ENCODE measurements around the gene FSCN2. TPM values are rescaled to one million over a fixed set of nuclear protein-coding genes. Genes with fewer than 3 reads are reported as not detected.

FSCN2 gene
- total RNA-seq, 1 experiment from 2014 or later = 1.2 TPM

- peak overlapping the region; percentile 100 for H3K27ac ChIP-seq (ENCODE audit: low read length)
- TF ChIP-seq REST (IDR thresholded peaks at IDR 0.05; ENCODE audit: insufficient read depth in 1 of 2, low read depth in 2 of 2, low read length in 1 of 2) = no peak
- TF ChIP-seq SIN3A (IDR thresholded peaks at IDR 0.05; ENCODE audit: borderline replicate concordance, insufficient read depth, low read depth, low read length) = no peak
- no peak for TF ChIP-seq TCF7L2 (IDR thresholded peaks at IDR 0.05; ENCODE audit: low read depth, low read length)
- TF ChIP-seq CTCF (IDR thresholded peaks at IDR 0.05) = no peak
- TF ChIP-seq POLR2AphosphoS5 (IDR thresholded peaks at IDR 0.05; ENCODE audit: low read depth, low read length) = no peak
- no peak overlapping the region for H3K4me3 ChIP-seq (ENCODE audit: low read depth in 2 of 2, low read length in 2 of 2)
- peaks cover 36% of the 10 kb centered on the region for H3K36me3 ChIP-seq (ENCODE audit: control insufficient read depth, insufficient read depth, low read length)
- H3K9me3 ChIP-seq (ENCODE audit: control insufficient read depth, insufficient read depth, low read depth, low read length) = no peaks in the 10 kb centered on the region
- H3K27me3 ChIP-seq (ENCODE audit: control insufficient read depth, insufficient read depth, low read length) = no peaks in the 10 kb centered on the region
- in situ Hi-C loops (cut with HindIII; ENCODE audit: low pct_unique_long_range_greater_than_20kb, low sequenced_read_pairs) = no loop called here
- no peak for DNase-seq (ENCODE audit: low read depth, low spot score)
- no peak for ATAC-seq
- CTCF ChIA-PET = interaction anchor here (0.5 kb wide), 1 partner anchor 14 kb away, joined by 7 read pairs; no protein-coding TSS in a partner anchor
- POLR2A ChIA-PET = no interaction called here
- peaks cover 79% of the 10 kb centered on the region for H3K4me1 ChIP-seq (ENCODE audit: control insufficient read depth, insufficient read depth, low read length)
- intact Hi-C loops (cut with micrococcal nuclease; ENCODE audit: unreplicated experiment) = no loop called here
- BruUV-seq (replicated peaks) = no TSS peak
Measured at GRCh38 chr17:81570964-81571363, 42.8 kb downstream of the FSCN2 start.

- peaks cover 30% of the 10 kb centered on the region for H3K36me3 ChIP-seq (ENCODE audit: control insufficient read depth, insufficient read depth, low read length)
Measured at GRCh38 chr17:81572563-81573168, 44.5 kb downstream of the FSCN2 start.

More at GRCh38 chr17:81572563-81573168, 44.5 kb downstream of the FSCN2 start:
- Histone ChIP-seq H3K4me1 (ENCODE audit: control insufficient read depth, insufficient read depth, low read length) (peaks cover 79% of the 10 kb centered on the region), H3K27ac (ENCODE audit: low read length) (peak overlapping the region; percentile 100), H3K27me3 (ENCODE audit: control insufficient read depth, insufficient read depth, low read length) (no peaks in the 10 kb centered on the region), H3K9me3 (ENCODE audit: control insufficient read depth, insufficient read depth, low read depth, low read length) (no peaks in the 10 kb centered on the region), H3K4me3 (ENCODE audit: low read depth in 2 of 2, low read length in 2 of 2) (no peak overlapping the region)
- ChIA-PET CTCF (no interaction called here), POLR2A (no interaction called here)
- no peak for DNase-seq (ENCODE audit: low read depth, low spot score)
- in situ Hi-C loops (cut with HindIII; ENCODE audit: low pct_unique_long_range_greater_than_20kb, low sequenced_read_pairs) = no loop called here
- TF ChIP-seq TCF7L2 (IDR thresholded peaks at IDR 0.05; ENCODE audit: low read depth, low read length) (no peak), REST (IDR thresholded peaks at IDR 0.05; ENCODE audit: insufficient read depth in 1 of 2, low read depth in 2 of 2, low read length in 1 of 2) (no peak), CTCF (IDR thresholded peaks at IDR 0.05) (no peak)
- TSS peak; percentile 36 for BruUV-seq (replicated peaks)
- no peak for ATAC-seq
- intact Hi-C loops (cut with micrococcal nuclease; ENCODE audit: unreplicated experiment) = no loop called here

Measured in Panc1 (cell line).